Activated CD8-positive, alpha-beta memory T cell treated with anti-CD3 and anti-CD28 coated beads for 48 hours (primary cell): ENCODE measurements around the gene MN1.

Experiments
- DNase-seq, 3 experiments: peaks; one replicate each; pipeline ENCODE4 v3.0.0-alpha.2; 2020; ENCODE audit warnings: low read depth in 2 of 3, low spot score in 2 of 3

The MN1 gene

DNA sequence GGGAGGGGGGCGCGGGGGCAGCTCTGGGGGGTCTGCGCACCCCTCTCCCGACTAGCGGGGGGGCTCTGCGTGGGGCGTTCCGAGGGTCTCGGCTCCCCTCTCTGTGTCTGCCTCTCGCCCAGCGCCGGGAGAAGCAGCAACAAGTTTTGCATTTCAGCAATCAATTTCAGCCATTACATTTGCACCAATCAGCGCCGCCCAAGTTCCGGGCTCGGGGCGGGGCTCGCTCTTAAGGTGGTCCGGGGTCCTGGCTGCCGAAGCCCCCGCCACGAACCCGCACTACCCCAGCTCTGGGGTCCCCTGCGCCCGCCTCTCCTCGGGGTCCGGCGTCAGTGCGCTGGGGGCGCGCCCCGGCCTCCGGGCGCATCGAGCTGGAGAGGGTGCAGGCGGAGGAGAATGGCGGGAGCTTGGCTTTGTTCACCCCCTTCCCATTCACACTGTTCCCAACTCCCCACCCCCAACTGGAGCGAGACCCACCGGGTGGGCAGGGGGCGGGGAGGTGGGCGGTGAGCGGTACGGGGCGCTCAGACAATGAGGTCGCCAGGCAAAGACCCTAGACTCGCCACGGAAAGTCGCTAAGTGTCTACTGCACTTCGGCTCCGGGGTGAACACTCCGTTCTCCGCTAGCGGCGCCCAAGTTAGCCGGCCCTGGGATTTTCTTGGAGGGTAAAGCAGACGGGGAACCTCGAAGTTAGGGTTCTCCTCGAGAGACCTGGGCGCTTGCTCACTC lies at the start of gene MN1:
Gene MN1, minus strand, starts transcription at position 141 of the 730 bp plus-strand sequence. CDS start 1,213 bp downstream, outside the sequence.
- peak; percentile 4 to 10 (median 4) for DNase-seq

- no peak for DNase-seq
Measured at GRCh38 chr22:27850000-27850521, 48.5 kb upstream of the MN1 start.

- DNase-seq, result no peak
Measured at GRCh38 chr22:27848005-27848404, 46.4 kb upstream of the MN1 start.

DNA sequence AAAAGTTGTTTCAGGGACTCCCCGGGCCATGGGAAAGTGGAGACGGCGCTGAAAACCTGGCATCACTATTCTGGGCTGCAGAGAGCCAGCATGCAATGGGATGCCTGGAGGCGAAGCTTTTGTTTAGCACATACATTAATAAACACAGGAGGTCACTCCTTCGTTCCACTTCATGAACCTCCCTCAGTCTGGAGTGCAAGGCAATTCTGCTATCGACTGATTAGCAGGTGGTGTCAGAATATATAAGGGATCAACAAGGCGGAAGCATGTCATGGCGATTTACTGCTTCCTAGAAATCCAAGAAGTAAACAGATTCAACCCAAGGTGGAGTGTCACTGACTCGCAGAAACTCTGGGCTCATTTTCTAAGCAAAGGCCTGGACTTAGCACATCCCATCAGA lies 45.4 kb upstream of the MN1 start:
- DNase-seq, result no peak

DNA sequence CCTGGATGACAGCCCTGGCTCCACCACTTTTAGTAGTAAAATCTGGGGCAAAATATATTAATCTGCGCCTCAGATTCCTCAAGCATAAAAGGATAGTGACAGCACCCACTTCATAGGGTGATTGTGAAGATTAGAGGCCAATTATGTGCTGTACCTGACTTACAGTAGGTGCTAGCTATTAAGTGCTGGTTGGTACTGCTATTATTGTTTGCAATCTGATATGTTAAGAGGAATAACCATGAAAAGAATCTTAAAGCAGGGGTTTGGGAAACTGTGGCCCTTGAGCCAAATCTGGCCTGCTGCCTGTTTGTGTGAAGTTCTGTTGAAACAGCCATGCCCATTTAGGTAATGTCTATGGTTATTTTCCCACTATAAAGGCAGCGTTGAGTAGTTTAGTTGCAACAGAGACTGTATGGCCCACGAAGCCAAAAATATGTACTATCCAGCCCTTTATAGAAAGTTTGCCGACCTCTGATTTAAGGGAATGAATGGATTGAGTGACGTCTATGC lies 44.7 kb upstream of the MN1 start:
- no peak for DNase-seq

DNA sequence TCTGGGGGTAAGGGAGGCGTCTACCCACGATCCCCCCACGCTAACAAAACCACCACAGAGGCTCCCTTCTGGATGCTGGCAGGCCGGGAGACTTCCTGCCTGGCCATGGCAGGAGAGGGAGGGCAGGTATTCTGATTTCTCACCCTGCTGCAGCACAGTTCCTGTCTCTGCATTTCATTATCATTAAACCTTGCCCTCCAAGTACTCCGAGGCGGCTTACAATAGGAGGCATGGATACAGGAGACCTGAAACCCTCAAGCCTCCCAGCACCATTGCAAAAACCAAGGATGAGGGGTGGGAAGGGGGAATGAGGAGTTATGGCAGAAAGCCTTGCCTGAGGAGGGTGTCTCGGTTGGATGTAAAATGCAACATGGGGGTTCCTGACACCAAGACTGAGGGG lies 44.1 kb upstream of the MN1 start:
- DNase-seq, result no peak

DNA sequence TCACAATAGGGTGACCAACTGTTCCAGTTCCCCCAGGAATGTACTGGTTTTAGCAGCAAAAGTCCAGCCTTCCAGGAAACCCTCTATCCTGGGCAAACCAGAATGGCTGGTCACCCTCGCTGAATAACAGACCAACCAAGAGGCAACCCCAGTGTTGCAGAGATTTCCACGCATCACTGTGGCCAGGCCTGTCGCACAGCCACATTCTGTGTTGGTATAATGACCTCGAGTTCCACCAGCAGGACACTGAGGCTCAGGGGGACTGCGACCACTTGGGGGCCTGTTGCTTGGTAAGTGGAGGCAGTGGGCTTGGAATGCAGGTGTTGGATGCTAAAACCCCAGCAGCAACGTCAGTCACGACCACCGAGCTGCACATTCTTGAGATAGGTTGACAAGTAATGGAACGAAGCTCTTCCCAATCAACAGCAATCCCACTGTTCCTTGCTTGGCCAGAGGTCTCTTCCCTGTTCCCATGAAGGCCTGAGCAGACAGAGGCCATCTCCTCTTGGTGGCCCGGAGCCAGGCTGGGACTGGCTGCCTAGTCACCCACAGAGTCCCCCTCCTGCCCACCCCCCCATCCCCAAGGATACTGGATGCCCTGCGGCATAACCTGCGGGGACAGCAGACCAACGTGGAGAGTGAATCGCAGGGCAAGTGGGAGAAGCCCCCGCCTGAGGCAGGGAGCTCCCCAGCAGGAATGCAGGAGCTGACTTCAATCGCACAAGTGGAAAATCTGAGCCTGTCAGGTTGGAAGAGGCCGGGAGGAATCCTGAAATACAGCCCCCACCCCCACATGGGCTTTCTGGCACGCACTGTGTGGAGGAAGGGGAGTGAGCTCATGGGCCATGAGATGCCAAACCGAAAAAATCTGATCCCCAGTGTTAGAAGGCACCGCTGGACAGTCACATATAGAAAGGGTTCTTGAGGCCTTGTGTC lies 43.4 kb upstream of the MN1 start:
- no peak for DNase-seq

DNA sequence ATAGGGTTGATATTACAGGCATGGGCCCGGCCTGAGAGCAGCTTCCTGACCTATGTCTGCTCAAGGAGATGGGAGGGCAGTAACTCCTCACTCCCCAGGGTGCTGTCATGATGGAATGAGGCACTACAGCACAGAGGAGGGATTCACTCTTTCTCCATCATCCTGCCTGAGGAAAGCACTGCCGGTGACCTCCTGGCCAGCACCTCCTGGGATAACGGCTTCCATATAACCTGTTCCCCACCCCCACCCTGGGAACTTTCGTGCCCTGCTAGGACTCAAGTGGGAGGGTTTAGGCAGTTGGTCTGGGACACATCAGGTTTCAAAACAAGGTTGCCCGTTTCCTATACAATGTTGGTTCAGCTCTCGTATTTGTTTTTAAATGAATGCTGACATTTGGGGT lies 42.7 kb upstream of the MN1 start:
- DNase-seq, result no peak

DNA sequence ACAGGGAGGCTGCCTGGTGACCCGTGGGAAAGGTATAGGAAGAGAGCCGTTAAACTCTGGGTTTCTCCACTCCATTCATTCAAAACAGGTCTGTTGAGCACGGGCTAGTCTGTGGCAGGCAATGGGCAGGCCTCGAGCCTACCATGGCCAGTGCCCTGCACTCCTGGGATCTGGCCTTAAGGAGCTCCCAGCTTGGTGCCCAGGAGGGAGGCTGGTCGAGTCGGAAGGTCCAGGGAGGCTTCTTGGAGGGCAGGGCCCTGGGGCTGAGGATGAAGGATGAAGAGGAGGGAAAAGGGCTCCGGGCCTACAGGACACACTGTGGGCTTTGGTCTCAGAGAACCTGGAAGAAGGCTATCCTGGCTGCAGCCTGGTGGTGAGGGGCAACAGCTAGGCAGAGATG lies 41.9 kb upstream of the MN1 start:
- no peak for DNase-seq

DNA sequence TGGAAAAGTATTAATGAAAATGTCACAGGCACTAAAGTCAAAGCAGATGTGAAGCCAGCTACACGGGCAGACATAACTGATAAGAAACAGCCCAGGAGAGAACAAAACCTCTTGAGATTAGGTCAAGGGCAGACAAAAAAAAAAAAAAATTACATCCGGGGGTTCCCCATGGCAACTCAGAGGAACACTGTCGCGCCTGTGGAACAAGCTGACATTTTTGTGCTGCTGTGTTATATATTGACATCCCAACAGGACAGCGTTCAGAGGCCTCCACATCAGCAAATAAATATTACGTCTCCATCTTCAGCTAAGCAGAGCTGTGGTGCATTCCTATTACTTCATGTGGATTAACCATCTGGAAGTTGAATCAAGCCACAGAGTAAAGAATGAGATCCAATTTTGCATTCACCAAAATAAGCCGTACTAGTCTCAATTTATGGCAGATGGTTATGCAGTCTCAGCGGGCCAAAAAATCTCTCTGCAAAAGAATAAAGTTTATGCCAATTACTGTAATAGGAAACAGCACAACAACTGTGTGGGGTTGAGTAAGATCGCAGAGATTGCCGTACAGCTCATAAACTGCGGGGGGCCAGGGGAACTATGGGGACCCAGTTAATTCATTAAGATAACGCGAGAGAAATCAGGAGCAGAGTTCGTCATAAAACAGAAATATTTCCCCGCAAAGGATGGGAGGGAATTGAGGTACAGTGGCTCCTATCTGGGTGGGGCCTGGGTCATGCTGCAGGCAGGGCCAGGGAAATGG lies 41.3 kb upstream of the MN1 start:
- no peak for DNase-seq

GRCh38 chr22:27842201-27842600 lies 40.6 kb upstream of the MN1 start:
- DNase-seq, result no peak

DNA sequence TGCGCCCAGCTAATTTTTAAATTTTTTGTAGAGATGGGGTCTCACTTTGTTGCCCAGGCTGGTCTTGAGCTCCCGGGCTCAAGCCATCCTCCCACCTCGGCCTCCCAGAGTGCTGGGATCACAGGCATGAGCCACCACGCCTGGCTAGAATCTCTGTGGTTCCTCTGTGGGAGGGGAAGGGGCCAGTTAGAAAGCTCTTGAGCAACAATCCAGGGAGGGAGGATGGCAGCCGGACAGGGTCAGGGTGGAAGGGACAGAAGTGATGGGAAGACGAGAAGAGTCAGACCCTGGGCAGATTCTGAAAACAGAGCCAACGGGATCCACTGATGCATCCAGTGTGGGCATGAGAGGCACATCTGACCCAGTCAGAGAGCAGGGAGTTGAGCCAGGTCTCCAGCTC lies 38.9 kb upstream of the MN1 start:
- DNase-seq, result no peak

GRCh38 chr22:27839057-27839660 lies 37.6 kb upstream of the MN1 start:
- no peak for DNase-seq

GRCh38 chr22:27836181-27836580 lies 34.6 kb upstream of the MN1 start:
- no peak for DNase-seq

- DNase-seq, result no peak
Measured at GRCh38 chr22:27835446-27835845, 33.9 kb upstream of the MN1 start.

GRCh38 chr22:27834364-27835185 lies 33.0 kb upstream of the MN1 start:
- no peak for DNase-seq

DNA sequence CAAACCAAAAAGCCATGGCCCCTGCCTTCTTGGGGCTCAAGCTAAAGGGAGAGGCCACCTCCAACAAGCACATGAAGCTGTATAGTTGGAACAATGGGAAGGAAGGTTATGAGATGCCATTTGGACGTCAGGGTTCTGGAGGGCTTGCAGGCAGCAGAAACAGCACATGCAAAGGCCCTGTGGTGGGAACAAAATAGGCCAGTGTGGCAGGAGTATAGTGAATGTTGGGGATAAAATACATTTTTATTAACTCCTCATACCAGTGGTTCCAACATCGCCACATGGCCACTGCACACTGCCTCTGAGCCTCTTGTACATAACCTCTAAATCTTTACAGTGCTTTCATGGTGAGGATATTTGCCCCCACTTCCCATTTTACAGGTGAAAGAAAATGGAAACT lies 32.2 kb upstream of the MN1 start:
- no peak for DNase-seq

DNA sequence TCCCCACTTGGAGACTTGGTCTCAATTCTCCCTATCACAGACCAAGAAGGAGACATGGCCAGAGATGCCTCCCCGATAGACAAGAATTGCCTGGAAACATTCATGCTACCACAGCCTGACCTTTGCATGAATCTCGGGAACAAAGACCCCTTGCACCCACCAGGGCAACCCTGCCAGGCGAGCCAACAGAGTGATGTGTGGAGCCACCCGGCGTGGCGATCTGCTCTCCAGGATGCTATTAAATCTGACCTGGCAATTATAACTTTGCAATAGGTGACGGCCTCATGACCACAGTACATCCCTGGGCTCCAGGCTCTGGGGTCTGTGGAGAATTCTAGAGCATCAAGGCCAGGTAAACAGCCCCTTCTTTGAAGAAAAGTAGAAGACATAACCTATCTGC lies 31.1 kb upstream of the MN1 start:
- no peak for DNase-seq

GRCh38 chr22:27829620-27830019 lies 28.1 kb upstream of the MN1 start:
- DNase-seq, result no peak
